Upper lobe of left lung (tissue), 4 donors: ENCODE data around the gene MAP2K5.

Experiments
- POLR2A ChIP-seq, 4 donors: fragments of 450-650 bp; IDR thresholded peaks; one replicate each; pipeline ENCODE4 v1.5.1; 2016 to 2017; ENCODE audit warnings: antibody characterized with exemption in 4 of 4, mild to moderate bottlenecking in 2 of 4
- TF ChIP-seq, protein P1 (sequence below), 6 experiments: fragments of 450-650 bp in 4 of 6; fragments of 200-600 bp in 2 of 6; sonication (generic) in 2 of 6; IDR thresholded peaks; one replicate each; pipeline ENCODE4 v1.5.1; 2016 to 2019; ENCODE audit warnings: antibody characterized with exemption in 6 of 6

DNA sequence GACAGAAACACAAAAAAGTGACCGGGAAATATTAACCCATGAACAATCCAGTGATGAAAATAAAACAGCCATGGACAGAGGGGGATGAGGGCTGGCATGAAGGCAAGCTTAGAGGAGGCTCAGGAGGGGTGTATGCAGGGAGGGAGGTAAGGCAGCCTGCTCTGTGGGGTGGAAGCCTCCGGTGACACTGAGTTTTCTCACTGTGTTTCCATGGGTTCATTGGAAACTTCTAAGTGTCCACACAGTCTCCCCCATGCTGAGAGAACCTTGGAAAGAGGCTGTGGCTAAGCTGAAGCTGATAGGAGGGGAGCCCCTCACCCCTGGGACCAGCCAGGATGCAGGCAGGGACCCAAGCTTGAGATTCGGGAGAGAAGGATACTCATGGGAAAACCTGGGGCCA is 276.0 kb downstream of the MAP2K5 start:
- TF ChIP-seq POLR2A (IDR thresholded peaks at IDR 0.05): no peak
- TF ChIP-seq, protein P1, sequence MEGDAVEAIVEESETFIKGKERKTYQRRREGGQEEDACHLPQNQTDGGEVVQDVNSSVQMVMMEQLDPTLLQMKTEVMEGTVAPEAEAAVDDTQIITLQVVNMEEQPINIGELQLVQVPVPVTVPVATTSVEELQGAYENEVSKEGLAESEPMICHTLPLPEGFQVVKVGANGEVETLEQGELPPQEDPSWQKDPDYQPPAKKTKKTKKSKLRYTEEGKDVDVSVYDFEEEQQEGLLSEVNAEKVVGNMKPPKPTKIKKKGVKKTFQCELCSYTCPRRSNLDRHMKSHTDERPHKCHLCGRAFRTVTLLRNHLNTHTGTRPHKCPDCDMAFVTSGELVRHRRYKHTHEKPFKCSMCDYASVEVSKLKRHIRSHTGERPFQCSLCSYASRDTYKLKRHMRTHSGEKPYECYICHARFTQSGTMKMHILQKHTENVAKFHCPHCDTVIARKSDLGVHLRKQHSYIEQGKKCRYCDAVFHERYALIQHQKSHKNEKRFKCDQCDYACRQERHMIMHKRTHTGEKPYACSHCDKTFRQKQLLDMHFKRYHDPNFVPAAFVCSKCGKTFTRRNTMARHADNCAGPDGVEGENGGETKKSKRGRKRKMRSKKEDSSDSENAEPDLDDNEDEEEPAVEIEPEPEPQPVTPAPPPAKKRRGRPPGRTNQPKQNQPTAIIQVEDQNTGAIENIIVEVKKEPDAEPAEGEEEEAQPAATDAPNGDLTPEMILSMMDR (IDR thresholded peaks at IDR 0.05): no peak
